Mesenchymal stem cell (in vitro differentiated cells and primary cell): ENCODE results near the gene COPS9.

Source experiments
- DNase-seq: peaks from one replicate; pipeline ENCODE4 v3.0.0-alpha.2; 2013
- H2AFZ ChIP-seq: one replicate; pipeline ENCODE4 v1.6.1; 2013; ENCODE audit warnings: low read depth, mild to moderate bottlenecking, control low read depth, inconsistent platforms, low read length, moderate library complexity
- H2AK5ac ChIP-seq: 2 replicates; pipeline ENCODE4 v1.6.1; 2013; ENCODE audit warnings: low read length, moderate library complexity, mild to moderate bottlenecking, inconsistent platforms; ENCODE audit not compliant: severe bottlenecking
- H2BK120ac ChIP-seq: one replicate; pipeline ENCODE4 v1.6.1; 2013; ENCODE audit warnings: low read depth, mild to moderate bottlenecking, inconsistent platforms, low read length, moderate library complexity
- H2BK12ac ChIP-seq, 2 experiments: one replicate each; pipeline ENCODE4 v1.6.1; 2013; ENCODE audit warnings: inconsistent platforms in 2 of 2, low read length in 2 of 2, mild to moderate bottlenecking in 2 of 2, moderate library complexity in 2 of 2, control low read depth in 1 of 2
- H2BK15ac ChIP-seq: one replicate; pipeline ENCODE4 v1.6.1; 2013; ENCODE audit warnings: mild to moderate bottlenecking, low read depth, inconsistent platforms; ENCODE audit not compliant: poor library complexity, severe bottlenecking
- H2BK5ac ChIP-seq: 2 replicates; pipeline ENCODE4 v1.6.1; 2013; ENCODE audit warnings: low read depth, mild to moderate bottlenecking, low read length, control low read depth, inconsistent platforms; ENCODE audit not compliant: poor library complexity, severe bottlenecking
- H3K14ac ChIP-seq, 2 experiments: one replicate each; pipeline ENCODE4 v1.6.1; 2013; ENCODE audit warnings: inconsistent platforms in 2 of 2, low read length in 2 of 2, control low read depth in 1 of 2, mild to moderate bottlenecking in 1 of 2, moderate library complexity in 1 of 2
- H3K18ac ChIP-seq, 2 experiments: one replicate each; pipeline ENCODE4 v1.6.1; 2013; ENCODE audit warnings: inconsistent platforms in 2 of 2, low read length in 2 of 2, control low read depth in 1 of 2, low read depth in 1 of 2, mild to moderate bottlenecking in 1 of 2
- H3K23ac ChIP-seq, 2 experiments: one replicate each; pipeline ENCODE4 v1.6.1; 2013; ENCODE audit warnings: inconsistent platforms in 2 of 2, low read length in 2 of 2, mild to moderate bottlenecking in 2 of 2, moderate library complexity in 2 of 2, control low read depth in 1 of 2
- H3K27ac ChIP-seq: 2 replicates; pipeline ENCODE4 v1.5.1; 2013; ENCODE audit warnings: mild to moderate bottlenecking, moderate library complexity, low read length, control low read depth, inconsistent platforms; ENCODE audit not compliant: poor library complexity, severe bottlenecking
- H3K27me3 ChIP-seq, 2 experiments: 2 replicates each; pipeline versions ENCODE4 v1.6.1 to v1.7.0; 2013; ENCODE audit warnings: low read length in 2 of 2, mild to moderate bottlenecking in 2 of 2, moderate library complexity in 2 of 2, control low read depth in 1 of 2, inconsistent platforms in 1 of 2; ENCODE audit not compliant: control insufficient read depth in 1 of 2, insufficient read depth in 1 of 2
- H3K36me3 ChIP-seq, 2 experiments: 2 replicates each; pipeline versions ENCODE4 v1.6.1 to v1.7.0; 2013; ENCODE audit warnings: low read length in 2 of 2, control low read depth in 1 of 2, inconsistent platforms in 1 of 2, low read depth in 1 of 2, mild to moderate bottlenecking in 1 of 2; ENCODE audit not compliant: insufficient read depth in 2 of 2, control insufficient read depth in 1 of 2
- H3K4ac ChIP-seq, 2 experiments: one replicate each; pipeline ENCODE4 v1.6.1; 2013; ENCODE audit warnings: inconsistent platforms in 2 of 2, low read length in 2 of 2, mild to moderate bottlenecking in 2 of 2, moderate library complexity in 2 of 2, control low read depth in 1 of 2, low read depth in 1 of 2
- H3K4me1 ChIP-seq: 2 replicates; pipeline ENCODE4 v1.6.1; 2013; ENCODE audit warnings: low read depth, low read length, control low read depth; ENCODE audit not compliant: control insufficient read depth, insufficient read depth
- H3K4me2 ChIP-seq: 2 replicates; pipeline ENCODE4 v1.6.1; 2013; ENCODE audit warnings: low read length, mild to moderate bottlenecking, inconsistent platforms; ENCODE audit not compliant: poor library complexity, severe bottlenecking
- H3K4me3 ChIP-seq, 2 experiments: 2 replicates each; pipeline versions ENCODE4 v1.5.1 to v1.7.0; 2013; ENCODE audit warnings: low read length in 2 of 2, mild to moderate bottlenecking in 2 of 2, control low read depth in 1 of 2, low read depth in 1 of 2; ENCODE audit not compliant: insufficient read depth in 1 of 2
- H3K79me1 ChIP-seq: replicated peaks from 2 replicates; pipeline ENCODE4 v1.6.1; 2013; ENCODE audit warnings: mild to moderate bottlenecking, control low read depth, low read length, inconsistent platforms; ENCODE audit not compliant: poor library complexity, severe bottlenecking
- H3K9ac ChIP-seq: 2 replicates; pipeline ENCODE4 v1.7.0; 2013; ENCODE audit warnings: mild to moderate bottlenecking, low read length, moderate library complexity
- H3K9me3 ChIP-seq: 2 replicates; pipeline ENCODE4 v1.7.0; 2013; ENCODE audit warnings: mild to moderate bottlenecking, low read length; ENCODE audit not compliant: control insufficient read depth
- H4K8ac ChIP-seq: one replicate; pipeline ENCODE4 v1.6.1; 2013; ENCODE audit warnings: inconsistent platforms, mild to moderate bottlenecking, low read length, moderate library complexity
- H4K91ac ChIP-seq: one replicate; pipeline ENCODE4 v1.6.1; 2013; ENCODE audit warnings: mild to moderate bottlenecking, low read length, inconsistent platforms
- WGBS: methylation state at CpG from one replicate; pipeline ENCODE4 v1.1.7; 2013; ENCODE audit warnings: mixed read lengths; 5-methylcytosine and 5-hydroxymethylcytosine counted together

Gene COPS9

GRCh38 chr2:240135706-240136012 is 446 bp downstream of the COPS9 start:
- H2BK15ac ChIP-seq = no peak overlapping the region
- peaks cover 4 to 11% of the 10 kb centered on the region in 2 experiments for H3K27me3 ChIP-seq
- peak overlapping the region; percentile 92 for H2AFZ ChIP-seq
- WGBS = 2% methylated on average over 17 of the region's 17 CpGs
- DNase-seq = no peak
- peaks cover 18% of the 10 kb centered on the region for H3K4me1 ChIP-seq
- peak overlapping the region in 1 of 2 experiments; percentile 53 for H3K23ac ChIP-seq
- H3K4me2 ChIP-seq = peak overlapping the region; percentile 77
- H4K8ac ChIP-seq = peak overlapping the region; percentile 66
- peaks cover 23% of the 10 kb centered on the region for H3K79me1 ChIP-seq
- H2BK12ac ChIP-seq = no peak overlapping the region
- H2BK5ac ChIP-seq = no peak overlapping the region
- H3K4me3 ChIP-seq = peak overlapping the region; percentile 90 to 97
- H2AK5ac ChIP-seq = no peak overlapping the region
- peak overlapping the region; percentile 8 to 66 for H3K4ac ChIP-seq
- H3K9me3 ChIP-seq = no peaks in the 10 kb centered on the region
- H3K14ac ChIP-seq = no peak overlapping the region
- H2BK120ac ChIP-seq = no peak overlapping the region
- peak overlapping the region; percentile 52 to 82 for H3K18ac ChIP-seq
- H3K36me3 ChIP-seq = peaks cover 32 to 33% of the 10 kb centered on the region in 2 experiments
- H3K27ac ChIP-seq = no peak overlapping the region
- H3K9ac ChIP-seq = peak overlapping the region; percentile 97
- H4K91ac ChIP-seq = no peak overlapping the region

GRCh38 chr2:240134956-240135520 is 1.1 kb downstream of the COPS9 start:
- Histone ChIP-seq H2BK15ac (no peak overlapping the region), H3K79me1 (peaks cover 28% of the 10 kb centered on the region), H4K8ac (no peak overlapping the region), H3K23ac (no peak overlapping the region), H2BK12ac (no peak overlapping the region), H3K4me1 (peaks cover 18% of the 10 kb centered on the region), H3K4me3 (peak overlapping the region; percentile 90 to 97), H2BK120ac (no peak overlapping the region), H2AK5ac (peak overlapping the region; percentile 4), H3K4ac (peak overlapping the region in 1 of 2 experiments; percentile 16), H2BK5ac (no peak overlapping the region), H3K4me2 (peak overlapping the region; percentile 77), H3K9ac (peak overlapping the region; percentile 97), H3K18ac (no peak overlapping the region), H2AFZ (no peak overlapping the region), H3K9me3 (no peaks in the 10 kb centered on the region), H3K27ac (no peak overlapping the region), H3K36me3 (peaks cover 38 to 39% of the 10 kb centered on the region in 2 experiments), H4K91ac (peak overlapping the region; percentile 30), H3K27me3 (peaks cover 0 to 5% of the 10 kb centered on the region in 2 experiments), H3K14ac (peak overlapping the region in 1 of 2 experiments; percentile 44)
- WGBS = 85% methylated on average over 15 of the region's 15 CpGs
- no peak for DNase-seq

- Histone ChIP-seq H2BK120ac (no peak overlapping the region), H2AFZ (no peak overlapping the region), H2BK12ac (no peak overlapping the region), H3K23ac (no peak overlapping the region), H3K79me1 (peaks cover 32% of the 10 kb centered on the region), H3K14ac (no peak overlapping the region), H3K36me3 (peaks cover 44 to 45% of the 10 kb centered on the region in 2 experiments), H3K18ac (no peak overlapping the region), H3K4me1 (peaks cover 18% of the 10 kb centered on the region), H4K8ac (no peak overlapping the region), H3K4me2 (peak overlapping the region; percentile 77), H2BK5ac (no peak overlapping the region), H3K9ac (peak overlapping the region; percentile 97), H4K91ac (no peak overlapping the region), H2AK5ac (no peak overlapping the region), H2BK15ac (no peak overlapping the region), H3K4me3 (peak overlapping the region in 1 of 2 experiments; percentile 97), H3K4ac (no peak overlapping the region), H3K27me3 (no peaks in the 10 kb centered on the region), H3K9me3 (no peaks in the 10 kb centered on the region), H3K27ac (no peak overlapping the region)
- no peak for DNase-seq
- 88% methylated on average over 6 of the region's 6 CpGs for WGBS
These were observed 1.6 kb downstream of the COPS9 start for GRCh38 chr2:240134466-240134865.

- Histone ChIP-seq H3K9me3 (no peaks in the 10 kb centered on the region), H3K4me2 (no peak overlapping the region), H3K23ac (no peak overlapping the region), H4K91ac (no peak overlapping the region), H2AFZ (no peak overlapping the region), H2BK120ac (no peak overlapping the region), H3K9ac (no peak overlapping the region), H2BK15ac (no peak overlapping the region), H2AK5ac (no peak overlapping the region), H3K4ac (no peak overlapping the region), H2BK12ac (no peak overlapping the region), H3K14ac (no peak overlapping the region), H3K27me3 (no peaks in the 10 kb centered on the region), H3K18ac (no peak overlapping the region), H3K4me3 (no peak overlapping the region), H4K8ac (no peak overlapping the region), H3K79me1 (peaks cover 36% of the 10 kb centered on the region), H3K27ac (no peak overlapping the region), H3K36me3 (peaks cover 54 to 55% of the 10 kb centered on the region in 2 experiments), H2BK5ac (no peak overlapping the region), H3K4me1 (peaks cover 18% of the 10 kb centered on the region)
- 98% methylated on average over 10 of the region's 10 CpGs for WGBS
- no peak for DNase-seq
These were observed 2.7 kb downstream of the COPS9 start for GRCh38 chr2:240133401-240133800.
